Muscle layer of duodenum (tissue), 2 donors: ENCODE data around the gene U2AF1L4.

Experiments
- H3K27ac ChIP-seq: one replicate; pipeline ENCODE4 v1.7.0; 2013; ENCODE audit warnings: mild to moderate bottlenecking, low read length
- H3K27me3 ChIP-seq: one replicate; pipeline ENCODE4 v1.7.0; 2013; ENCODE audit warnings: low read depth, mild to moderate bottlenecking, control low read depth, low read length
- H3K36me3 ChIP-seq, 2 donors: one replicate each; pipeline ENCODE4 v1.7.0; 2013; ENCODE audit warnings: low read length in 2 of 2, control low read depth in 1 of 2, mild to moderate bottlenecking in 1 of 2; ENCODE audit not compliant: insufficient read depth in 2 of 2, control insufficient read depth in 1 of 2
- H3K4me1 ChIP-seq, 2 donors: one replicate each; pipeline ENCODE4 v1.7.0; 2013; ENCODE audit warnings: low read length in 2 of 2, mild to moderate bottlenecking in 2 of 2, control low read depth in 1 of 2, moderate library complexity in 1 of 2; ENCODE audit not compliant: insufficient read depth in 2 of 2, control insufficient read depth in 1 of 2
- H3K4me3 ChIP-seq, 2 donors: one replicate each; pipeline ENCODE4 v1.7.0; 2013; ENCODE audit warnings: low read length in 2 of 2, low read depth in 1 of 2, mild to moderate bottlenecking in 1 of 2
- H3K9me3 ChIP-seq, 2 donors: one replicate each; pipeline ENCODE4 v1.7.0; 2013; ENCODE audit warnings: low read length in 2 of 2, control low read depth in 1 of 2, mild to moderate bottlenecking in 1 of 2; ENCODE audit not compliant: control insufficient read depth in 1 of 2
- donor health status: healthy.

U2AF1L4 gene

GRCh38 chr19:35710784-35711723 lies 34.2 kb downstream of the U2AF1L4 start:
- no peaks in the 10 kb centered on the region for H3K9me3 ChIP-seq
- H3K27me3 ChIP-seq = no peaks in the 10 kb centered on the region
- H3K27ac ChIP-seq = no peak overlapping the region
- peaks cover 5 to 6% of the 10 kb centered on the region in 2 donors for H3K4me1 ChIP-seq
- no peaks in the 10 kb centered on the region for H3K36me3 ChIP-seq
- H3K4me3 ChIP-seq = no peak overlapping the region

- H3K27ac ChIP-seq = no peak overlapping the region
- H3K4me1 ChIP-seq = no peaks in the 10 kb centered on the region
- no peaks in the 10 kb centered on the region for H3K36me3 ChIP-seq
- H3K27me3 ChIP-seq = no peaks in the 10 kb centered on the region
- no peak overlapping the region for H3K4me3 ChIP-seq
- no peaks in the 10 kb centered on the region for H3K9me3 ChIP-seq
Measured at GRCh38 chr19:35708391-35708790, 36.8 kb downstream of the U2AF1L4 start.

- Histone ChIP-seq H3K9me3 (no peaks in the 10 kb centered on the region), H3K4me1 (peaks cover 0 to 7% of the 10 kb centered on the region in 2 donors), H3K36me3 (no peaks in the 10 kb centered on the region), H3K27me3 (no peaks in the 10 kb centered on the region), H3K4me3 (no peak within 1 kb of the TSS), H3K27ac (no peak within 1 kb of the TSS)
Measured at GRCh38 chr19:35704218-35704617, 41.0 kb downstream of the U2AF1L4 start, which contains the start of gene ZBTB32. TSS of gene ZBTB32 (plus strand) at chr19:35704558. CDS start at chr19:35714627, 10,069 bp downstream.

- Histone ChIP-seq H3K4me3 (no peak overlapping the region), H3K27me3 (no peaks in the 10 kb centered on the region), H3K36me3 (no peaks in the 10 kb centered on the region), H3K9me3 (no peaks in the 10 kb centered on the region), H3K4me1 (peaks cover 0 to 7% of the 10 kb centered on the region in 2 donors), H3K27ac (no peak overlapping the region)
Measured at GRCh38 chr19:35703343-35703742, 41.9 kb downstream of the U2AF1L4 start.

GRCh38 chr19:35702223-35703012 lies 42.8 kb downstream of the U2AF1L4 start:
- H3K27ac ChIP-seq = no peak overlapping the region
- peaks cover 0 to 7% of the 10 kb centered on the region in 2 donors for H3K4me1 ChIP-seq
- peak overlapping the region; percentile 67 to 83 for H3K4me3 ChIP-seq
- no peaks in the 10 kb centered on the region for H3K27me3 ChIP-seq
- H3K9me3 ChIP-seq = no peaks in the 10 kb centered on the region
- no peaks in the 10 kb centered on the region for H3K36me3 ChIP-seq

GRCh38 chr19:35696835-35697234 lies 48.4 kb downstream of the U2AF1L4 start:
- no peaks in the 10 kb centered on the region for H3K36me3 ChIP-seq
- no peaks in the 10 kb centered on the region for H3K9me3 ChIP-seq
- H3K4me3 ChIP-seq = no peak overlapping the region
- no peaks in the 10 kb centered on the region for H3K27me3 ChIP-seq
- peaks cover 0 to 3% of the 10 kb centered on the region in 2 donors for H3K4me1 ChIP-seq
- no peak overlapping the region for H3K27ac ChIP-seq

- Histone ChIP-seq H3K27me3 (no peaks in the 10 kb centered on the region), H3K36me3 (no peaks in the 10 kb centered on the region), H3K4me3 (no peak overlapping the region)
Measured at GRCh38 chr19:35695895-35696422, 49.3 kb downstream of the U2AF1L4 start.

GRCh38 chr19:35693835-35694599 lies 51.2 kb downstream of the U2AF1L4 start:
- no peak overlapping the region for H3K27ac ChIP-seq
- no peaks in the 10 kb centered on the region for H3K36me3 ChIP-seq
- H3K4me1 ChIP-seq = peaks cover 0 to 3% of the 10 kb centered on the region in 2 donors
- H3K4me3 ChIP-seq = no peak overlapping the region
- no peaks in the 10 kb centered on the region for H3K27me3 ChIP-seq
- H3K9me3 ChIP-seq = no peaks in the 10 kb centered on the region

More at GRCh38 chr19:35695895-35696422, 49.3 kb downstream of the U2AF1L4 start:
- no peak overlapping the region for H3K27ac ChIP-seq
- H3K9me3 ChIP-seq = no peaks in the 10 kb centered on the region
- H3K4me1 ChIP-seq = peaks cover 0 to 3% of the 10 kb centered on the region in 2 donors

- H3K4me1 ChIP-seq = peaks cover 0 to 3% of the 10 kb centered on the region in 2 donors
- H3K36me3 ChIP-seq = no peaks in the 10 kb centered on the region
- no peak overlapping the region for H3K27ac ChIP-seq
- H3K9me3 ChIP-seq = no peaks in the 10 kb centered on the region
- H3K27me3 ChIP-seq = no peaks in the 10 kb centered on the region
- H3K4me3 ChIP-seq = no peak overlapping the region
Measured at GRCh38 chr19:35693422-35693821, 51.8 kb downstream of the U2AF1L4 start.
